GM11168 (cell line): Measurements from ENCODE around the gene INTS7.
"Not testable (repeated sequence)": the region's sequence is repeated elsewhere in the genome, so short reads cannot be mapped to it uniquely, and the experiment has no call there.

Source experiments
- in situ Hi-C: fragments of 300-500 bp; cut with MboI; formaldehyde crosslinking; loops from one replicate; pipeline ENCODE4 v1.12.0; 2022; ENCODE audit warnings: low sequenced_read_pairs; ENCODE audit not compliant: unreplicated experiment

The INTS7 gene

GRCh38 chr1:211939876-211940468 is 95.4 kb downstream of the INTS7 start:
- in situ Hi-C loops: no loop called here

- in situ Hi-C loops: no loop called here
Observed at GRCh38 chr1:211938561-211938997, 96.8 kb downstream of the INTS7 start.

- in situ Hi-C loops: not testable (repeated sequence)
Observed at GRCh38 chr1:211937422-211937821, 97.9 kb downstream of the INTS7 start.

GRCh38 chr1:211935448-211935970 is 99.8 kb downstream of the INTS7 start:
- in situ Hi-C loops: no loop called here

GRCh38 chr1:211933946-211934714 is 101.2 kb downstream of the INTS7 start:
- in situ Hi-C loops: no loop called here

GRCh38 chr1:211932933-211933254 is 102.5 kb downstream of the INTS7 start:
- in situ Hi-C loops: no loop called here

GRCh38 chr1:211932231-211932932 is 103.0 kb downstream of the INTS7 start:
- in situ Hi-C loops: no loop called here

GRCh38 chr1:211929683-211930082 is 105.7 kb downstream of the INTS7 start:
- in situ Hi-C loops: no loop called here

GRCh38 chr1:211928993-211929637 is 106.2 kb downstream of the INTS7 start:
- in situ Hi-C loops: no loop called here

GRCh38 chr1:211928290-211928801 is 107.0 kb downstream of the INTS7 start:
- in situ Hi-C loops: no loop called here

GRCh38 chr1:211925016-211925415 is 110.3 kb downstream of the INTS7 start:
- in situ Hi-C loops: no loop called here

- in situ Hi-C loops: no loop called here
Observed at GRCh38 chr1:211924256-211924655, 111.1 kb downstream of the INTS7 start.

GRCh38 chr1:211923095-211923494 is 112.3 kb downstream of the INTS7 start:
- in situ Hi-C loops: no loop called here

GRCh38 chr1:211921579-211922095 is 113.7 kb downstream of the INTS7 start:
- in situ Hi-C loops: no loop called here

GRCh38 chr1:211920602-211921226 is 114.6 kb downstream of the INTS7 start:
- in situ Hi-C loops: no loop called here

GRCh38 chr1:211920141-211920572 is 115.2 kb downstream of the INTS7 start:
- in situ Hi-C loops: no loop called here

- in situ Hi-C loops: no loop called here
Observed at GRCh38 chr1:211918843-211919414, 116.4 kb downstream of the INTS7 start.

GRCh38 chr1:211916458-211916857 is 118.9 kb downstream of the INTS7 start:
- in situ Hi-C loops: not testable (repeated sequence)

- in situ Hi-C loops: no loop called here
Observed at GRCh38 chr1:211915924-211916323, 119.4 kb downstream of the INTS7 start.
